IPS-18a (cell line): ENCODE data around the gene CDK8.

Experiments
- H3K27ac ChIP-seq: one replicate; pipeline ENCODE4 v1.5.1; 2013; ENCODE audit warnings: low read length
- H3K27me3 ChIP-seq: one replicate; pipeline ENCODE4 v1.6.1; 2013; ENCODE audit warnings: mild to moderate bottlenecking, low read length; ENCODE audit not compliant: control insufficient read depth, insufficient read depth
- H3K36me3 ChIP-seq: one replicate; pipeline ENCODE4 v1.6.1; 2013; ENCODE audit warnings: low read depth, low read length; ENCODE audit not compliant: control insufficient read depth
- H3K4me1 ChIP-seq: one replicate; pipeline ENCODE4 v1.6.1; 2013; ENCODE audit warnings: low read depth, low read length; ENCODE audit not compliant: control insufficient read depth
- H3K4me3 ChIP-seq: one replicate; pipeline ENCODE4 v1.5.1; 2013; ENCODE audit warnings: low read length
- H3K9ac ChIP-seq: one replicate; pipeline ENCODE4 v1.6.1; 2013; ENCODE audit warnings: mild to moderate bottlenecking, low read length, moderate library complexity
- H3K9me3 ChIP-seq: one replicate; pipeline ENCODE4 v1.6.1; 2013; ENCODE audit warnings: low read depth, low read length; ENCODE audit not compliant: control insufficient read depth

Gene CDK8

GRCh38 chr13:26390203-26390602 is 136.3 kb downstream of the CDK8 start:
- no peaks in the 10 kb centered on the region for H3K9me3 ChIP-seq
- H3K36me3 ChIP-seq, result peaks cover 14% of the 10 kb centered on the region
- no peak overlapping the region for H3K27ac ChIP-seq

GRCh38 chr13:26400545-26400944 is 146.6 kb downstream of the CDK8 start:
- Histone ChIP-seq H3K27me3 (no peaks in the 10 kb centered on the region), H3K9ac (no peak overlapping the region), H3K27ac (no peak overlapping the region), H3K4me1 (no peaks in the 10 kb centered on the region), H3K4me3 (no peak overlapping the region), H3K9me3 (no peaks in the 10 kb centered on the region), H3K36me3 (peaks cover 28% of the 10 kb centered on the region)

More at GRCh38 chr13:26390203-26390602, 136.3 kb downstream of the CDK8 start:
- Histone ChIP-seq H3K9ac (no peak overlapping the region), H3K27me3 (no peaks in the 10 kb centered on the region), H3K4me1 (no peaks in the 10 kb centered on the region), H3K4me3 (no peak overlapping the region)

- no peak overlapping the region for H3K4me3 ChIP-seq
- H3K9ac ChIP-seq, result no peak overlapping the region
- peaks cover 28% of the 10 kb centered on the region for H3K36me3 ChIP-seq
- H3K27ac ChIP-seq, result no peak overlapping the region
- no peaks in the 10 kb centered on the region for H3K4me1 ChIP-seq
- no peaks in the 10 kb centered on the region for H3K9me3 ChIP-seq
- H3K27me3 ChIP-seq, result no peaks in the 10 kb centered on the region
Measured at GRCh38 chr13:26401069-26401468, 147.1 kb downstream of the CDK8 start.

GRCh38 chr13:26401578-26402021 is 147.7 kb downstream of the CDK8 start:
- no peak overlapping the region for H3K27ac ChIP-seq
- no peaks in the 10 kb centered on the region for H3K4me1 ChIP-seq
- no peaks in the 10 kb centered on the region for H3K27me3 ChIP-seq
- no peaks in the 10 kb centered on the region for H3K9me3 ChIP-seq
- no peak overlapping the region for H3K9ac ChIP-seq
- peaks cover 28% of the 10 kb centered on the region for H3K36me3 ChIP-seq
- no peak overlapping the region for H3K4me3 ChIP-seq

- Histone ChIP-seq H3K4me3 (no peak overlapping the region), H3K4me1 (no peaks in the 10 kb centered on the region), H3K9ac (no peak overlapping the region), H3K27me3 (no peaks in the 10 kb centered on the region), H3K36me3 (peaks cover 12% of the 10 kb centered on the region), H3K27ac (no peak overlapping the region), H3K9me3 (no peaks in the 10 kb centered on the region)
Measured at GRCh38 chr13:26406791-26407190, 152.9 kb downstream of the CDK8 start.

- no peak overlapping the region for H3K27ac ChIP-seq
- no peaks in the 10 kb centered on the region for H3K27me3 ChIP-seq
- no peaks in the 10 kb centered on the region for H3K36me3 ChIP-seq
- H3K4me3 ChIP-seq, result no peak overlapping the region
- no peak overlapping the region for H3K9ac ChIP-seq
- no peaks in the 10 kb centered on the region for H3K4me1 ChIP-seq
- no peaks in the 10 kb centered on the region for H3K9me3 ChIP-seq
Measured at GRCh38 chr13:26411206-26411605, 157.3 kb downstream of the CDK8 start.

- Histone ChIP-seq H3K9me3 (no peaks in the 10 kb centered on the region), H3K9ac (no peak overlapping the region), H3K4me1 (no peaks in the 10 kb centered on the region), H3K4me3 (no peak overlapping the region), H3K36me3 (no peaks in the 10 kb centered on the region), H3K27ac (no peak overlapping the region), H3K27me3 (no peaks in the 10 kb centered on the region)
Measured at GRCh38 chr13:26412263-26412662, 158.3 kb downstream of the CDK8 start.

- no peak overlapping the region for H3K27ac ChIP-seq
- no peak overlapping the region for H3K9ac ChIP-seq
- H3K4me1 ChIP-seq, result no peaks in the 10 kb centered on the region
- H3K27me3 ChIP-seq, result no peaks in the 10 kb centered on the region
- no peaks in the 10 kb centered on the region for H3K36me3 ChIP-seq
- no peaks in the 10 kb centered on the region for H3K9me3 ChIP-seq
- H3K4me3 ChIP-seq, result no peak overlapping the region
Measured at GRCh38 chr13:26412936-26413716, 159.2 kb downstream of the CDK8 start.

GRCh38 chr13:26420282-26420960 is 166.5 kb downstream of the CDK8 start:
- Histone ChIP-seq H3K36me3 (no peaks in the 10 kb centered on the region), H3K27me3 (no peaks in the 10 kb centered on the region), H3K27ac (no peak overlapping the region), H3K9ac (no peak overlapping the region), H3K4me1 (no peaks in the 10 kb centered on the region), H3K4me3 (no peak overlapping the region), H3K9me3 (no peaks in the 10 kb centered on the region)

GRCh38 chr13:26422036-26422435 is 168.1 kb downstream of the CDK8 start:
- Histone ChIP-seq H3K4me3 (no peak overlapping the region), H3K9me3 (no peaks in the 10 kb centered on the region), H3K9ac (no peak overlapping the region), H3K36me3 (no peaks in the 10 kb centered on the region), H3K4me1 (no peaks in the 10 kb centered on the region), H3K27ac (no peak overlapping the region), H3K27me3 (no peaks in the 10 kb centered on the region)

- H3K27me3 ChIP-seq, result no peaks in the 10 kb centered on the region
- no peaks in the 10 kb centered on the region for H3K4me1 ChIP-seq
- H3K9me3 ChIP-seq, result no peaks in the 10 kb centered on the region
- no peaks in the 10 kb centered on the region for H3K36me3 ChIP-seq
- no peak overlapping the region for H3K27ac ChIP-seq
- H3K9ac ChIP-seq, result no peak overlapping the region
- H3K4me3 ChIP-seq, result no peak overlapping the region
Measured at GRCh38 chr13:26423629-26424028, 169.7 kb downstream of the CDK8 start.

GRCh38 chr13:26424181-26424580 is 170.3 kb downstream of the CDK8 start:
- no peaks in the 10 kb centered on the region for H3K27me3 ChIP-seq
- no peak overlapping the region for H3K9ac ChIP-seq
- H3K27ac ChIP-seq, result no peak overlapping the region
- no peaks in the 10 kb centered on the region for H3K4me1 ChIP-seq
- no peaks in the 10 kb centered on the region for H3K36me3 ChIP-seq
- H3K9me3 ChIP-seq, result no peaks in the 10 kb centered on the region
- no peak overlapping the region for H3K4me3 ChIP-seq
